NCI-H69 (cell line): ENCODE measurements around the gene TXLNA.
A peak's percentile ranks its signal among the peaks of the same experiment; 100 is the strongest.

ENCODE experiments used
- DNase-seq: peaks from one replicate; lab custom pipeline; 2025; lab: John Stamatoyannopoulos, UW

Gene TXLNA

DNA sequence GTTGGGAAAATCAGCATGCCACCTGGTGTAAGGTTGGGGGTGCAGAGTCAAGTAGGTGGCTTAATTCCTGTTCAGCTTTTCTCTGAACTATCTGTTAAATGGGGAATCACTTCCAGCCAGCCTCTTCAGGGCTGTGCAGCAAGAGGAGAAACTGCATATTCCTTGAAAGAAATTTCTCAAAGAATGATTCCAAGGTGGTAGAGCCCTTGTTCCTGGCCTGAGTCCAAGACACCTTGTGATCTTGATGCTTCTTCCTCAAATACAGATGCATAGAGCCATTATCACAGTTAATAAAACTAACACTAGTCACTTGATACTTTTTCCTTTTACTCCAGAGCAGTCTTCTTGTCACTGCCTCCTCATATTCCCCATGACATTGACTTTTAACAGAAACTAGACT is 5.2 kb downstream of the TXLNA start:
- DNase-seq = no peak

- DNase-seq = no peak
Observed at GRCh38 chr1:32186077-32186476, 6.6 kb downstream of the TXLNA start.

DNA sequence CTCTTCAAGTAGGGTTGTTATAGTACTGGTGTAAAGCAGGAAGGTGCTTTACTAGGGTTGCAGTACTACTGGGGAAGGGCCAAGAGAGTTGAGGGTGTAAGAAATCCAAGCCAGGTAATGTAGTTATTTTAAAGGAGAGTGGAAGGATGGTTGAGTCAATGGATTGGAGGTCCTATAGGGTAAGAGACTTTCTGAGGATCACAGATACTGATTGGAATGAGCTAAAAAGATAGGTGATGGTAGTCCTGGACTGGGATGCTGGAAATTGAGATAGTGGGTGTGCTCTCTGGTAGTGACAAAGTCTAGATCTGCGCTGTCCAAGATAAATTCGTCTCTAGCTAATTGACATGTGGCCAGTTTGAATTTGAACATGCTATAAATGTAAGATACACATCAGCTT is 7.0 kb downstream of the TXLNA start:
- no peak for DNase-seq

- no peak for DNase-seq
Observed at GRCh38 chr1:32187850-32188249, 8.4 kb downstream of the TXLNA start.

DNA sequence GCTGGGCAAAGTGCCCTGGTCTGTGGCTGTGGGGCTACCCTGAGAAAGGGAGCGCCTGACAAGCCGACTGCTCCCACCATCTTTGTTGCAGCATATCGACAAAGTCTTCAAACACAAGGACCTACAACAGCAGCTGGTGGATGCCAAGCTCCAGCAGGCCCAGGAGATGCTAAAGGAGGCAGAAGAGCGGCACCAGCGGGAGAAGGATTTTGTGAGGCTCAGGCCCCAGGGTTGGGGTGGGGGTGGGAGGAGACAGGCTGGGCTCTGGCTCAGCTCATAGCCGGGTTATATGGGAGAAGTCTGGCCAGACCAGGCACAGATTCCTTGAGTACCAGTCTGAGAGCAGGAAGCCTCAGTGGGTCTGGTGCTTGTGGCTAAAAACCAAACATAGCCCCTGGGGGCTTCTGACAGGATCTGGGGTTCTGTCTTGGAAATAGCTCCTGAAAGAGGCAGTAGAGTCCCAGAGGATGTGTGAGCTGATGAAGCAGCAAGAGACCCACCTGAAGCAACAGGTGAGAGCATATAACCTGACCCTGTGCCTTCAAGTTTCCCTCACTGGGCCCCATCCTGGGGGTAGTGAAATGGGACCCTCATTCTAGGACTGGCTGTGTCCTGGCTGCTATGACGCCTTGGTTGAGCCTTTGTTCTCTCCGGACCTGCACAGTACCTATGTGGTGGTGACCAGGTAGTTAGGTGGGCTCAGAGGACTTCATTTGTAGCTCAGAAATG is 12.9 kb downstream of the TXLNA start:
- DNase-seq = no peak

GRCh38 chr1:32194984-32195383 is 15.5 kb downstream of the TXLNA start:
- DNase-seq = no peak

GRCh38 chr1:32195531-32195930 is 16.1 kb downstream of the TXLNA start:
- DNase-seq = no peak

DNA sequence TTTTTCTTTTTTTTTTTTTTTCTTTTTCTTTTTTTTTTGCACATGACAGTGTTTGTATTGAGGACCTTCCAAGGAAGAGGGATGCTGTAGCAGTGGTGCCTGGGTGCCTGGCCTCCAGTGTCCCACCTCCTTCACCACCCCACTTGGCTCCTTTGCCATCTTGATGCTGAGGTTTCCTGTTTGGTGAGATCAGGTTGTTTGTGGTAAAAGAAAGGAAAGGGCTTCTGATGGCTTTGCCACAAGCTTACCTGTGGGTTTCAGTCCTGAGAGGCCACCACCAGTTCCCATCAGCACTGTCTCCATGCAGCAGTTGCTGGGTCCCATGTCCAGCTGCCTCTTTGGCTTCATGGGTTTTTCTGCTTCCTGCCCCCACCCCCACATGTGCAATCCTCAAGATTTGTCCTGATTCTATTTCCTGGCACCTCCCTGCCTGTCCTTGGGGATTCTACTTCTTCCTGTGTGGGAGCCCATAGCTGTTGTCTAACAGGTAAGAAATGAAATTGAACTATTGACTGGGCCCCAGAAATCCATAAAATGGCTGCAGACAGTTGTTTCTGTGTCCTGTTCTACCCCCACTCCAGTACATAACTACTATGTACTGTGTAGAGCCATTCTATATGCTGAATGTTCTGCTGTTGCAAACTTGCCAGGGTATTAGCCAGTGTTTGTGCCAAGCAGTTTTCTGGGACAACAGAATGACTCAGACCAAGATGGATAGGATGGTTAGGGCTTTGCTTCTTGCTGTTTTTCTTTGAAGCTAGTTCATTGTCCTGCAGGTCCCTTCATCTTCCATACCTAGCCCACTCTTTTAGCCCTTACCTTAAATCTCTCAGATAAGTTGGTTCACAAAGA is 16.7 kb downstream of the TXLNA start:
- no peak for DNase-seq

- no peak for DNase-seq
Observed at GRCh38 chr1:32197074-32197473, 17.6 kb downstream of the TXLNA start.

DNA sequence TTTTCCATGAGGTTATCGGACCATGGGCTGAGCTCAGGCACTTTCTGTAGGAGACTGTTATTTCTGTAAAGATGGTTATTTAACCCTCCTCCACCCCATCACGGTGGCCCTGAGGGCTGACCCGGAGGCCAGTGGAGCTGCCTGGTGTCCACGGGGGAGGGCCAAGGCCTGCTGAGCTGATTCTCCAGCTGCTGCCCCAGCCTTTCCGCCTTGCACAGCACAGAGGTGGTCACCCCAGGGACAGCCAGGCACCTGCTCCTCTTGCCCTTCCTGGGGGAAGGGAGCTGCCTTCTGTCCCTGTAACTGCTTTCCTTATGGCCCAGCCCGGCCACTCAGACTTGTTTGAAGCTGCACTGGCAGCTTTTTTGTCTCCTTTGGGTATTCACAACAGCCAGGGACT is 18.4 kb downstream of the TXLNA start:
- DNase-seq = peak; percentile 13

GRCh38 chr1:32198237-32199042 is 19.0 kb downstream of the TXLNA start:
- DNase-seq = no peak

- no peak for DNase-seq
Observed at GRCh38 chr1:32199043-32199716, 19.7 kb downstream of the TXLNA start.

DNA sequence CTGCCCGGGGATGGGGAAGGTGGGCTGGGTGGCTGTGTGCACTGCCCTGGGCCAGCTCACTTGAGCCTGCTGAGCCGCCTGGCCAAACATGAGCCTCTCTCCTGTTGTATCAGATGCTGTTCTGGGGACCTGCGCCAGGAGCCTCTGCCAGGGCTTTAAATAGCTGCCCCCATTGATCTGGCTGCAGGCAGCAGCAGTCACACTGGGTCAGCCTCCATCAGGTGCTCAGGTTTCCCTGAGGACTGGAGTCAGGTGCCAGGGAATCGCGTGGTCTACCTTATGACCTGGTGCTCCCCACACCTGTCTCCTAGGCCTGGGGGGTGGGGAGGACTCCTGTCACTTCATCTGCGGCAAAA is 20.2 kb downstream of the TXLNA start:
- DNase-seq = peak; percentile 57

GRCh38 chr1:32200226-32201010 is 20.9 kb downstream of the TXLNA start, which contains the start of gene CCDC28B:
CCDC28B (plus strand) TSS chr1:32200595; CDS start chr1:32201936, 1,341 bp downstream.
- peak; percentile 75 for DNase-seq

DNA sequence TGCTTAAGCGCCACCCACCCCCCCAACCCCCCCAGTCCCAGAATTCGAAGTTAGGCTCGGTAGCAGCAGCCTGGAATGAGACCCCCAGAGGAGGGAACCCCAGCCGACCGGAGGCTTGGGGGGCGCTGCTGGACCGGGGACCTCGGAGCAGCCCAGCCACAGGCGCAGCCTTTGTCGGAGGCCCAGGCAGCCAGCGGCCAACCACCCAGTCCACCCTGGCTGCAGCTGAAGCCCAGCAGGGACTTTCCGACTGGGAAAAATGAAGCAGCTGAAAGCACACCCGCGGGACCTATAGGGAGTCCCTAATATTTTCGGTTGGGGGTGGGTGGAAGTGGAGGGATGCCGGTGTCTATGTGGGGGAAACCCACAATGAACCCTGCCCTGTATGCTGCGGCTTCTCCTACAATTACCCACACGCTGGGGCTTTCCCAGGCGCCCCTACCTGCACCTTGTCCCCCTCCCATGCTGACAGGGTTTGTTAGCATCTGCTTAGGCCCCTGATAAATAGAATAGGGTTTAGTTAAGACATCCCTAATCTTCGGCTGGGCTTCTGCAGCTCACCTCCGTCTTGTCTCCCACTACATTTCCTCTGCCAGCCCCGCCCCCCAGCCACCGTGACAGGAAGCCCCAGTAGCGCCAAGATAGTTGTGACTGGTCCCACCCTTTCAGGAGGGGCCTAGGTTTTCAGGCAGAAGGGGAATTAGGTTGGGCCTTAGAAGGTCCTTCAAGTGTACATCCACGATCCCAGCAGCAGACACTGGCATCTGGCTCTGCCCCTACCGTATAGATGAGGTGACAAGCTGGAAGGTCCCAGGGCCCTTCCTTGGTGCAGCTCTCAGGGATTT is 21.8 kb downstream of the TXLNA start:
- peak; percentile 58 for DNase-seq

DNA sequence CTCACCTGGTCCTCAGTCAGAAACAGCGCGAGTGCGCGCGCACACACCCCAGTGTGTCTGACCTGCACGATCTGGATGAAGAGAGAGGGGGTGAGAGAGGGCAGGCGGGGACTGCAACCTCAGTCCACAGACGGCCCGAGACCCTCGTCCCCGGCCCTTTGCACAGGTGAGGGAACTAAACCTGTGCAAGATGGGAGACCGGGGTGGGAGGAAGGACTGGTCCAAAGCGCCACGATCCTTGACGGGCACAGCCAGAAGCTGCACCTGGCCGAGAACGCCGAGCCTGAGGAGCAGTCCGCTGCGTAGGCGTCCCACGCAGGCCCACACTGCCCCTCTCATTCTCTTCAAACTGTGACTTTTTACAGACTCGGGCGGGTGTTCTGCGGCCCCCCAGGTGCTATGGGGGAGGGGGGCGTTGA is 25.5 kb downstream of the TXLNA start:
- DNase-seq = peak; percentile 58

- peak; percentile 94 for DNase-seq
Observed at GRCh38 chr1:32205401-32206370, 26.2 kb downstream of the TXLNA start, which contains the start of gene IQCC. IQCC (plus strand) TSS chr1:32205671; CDS start chr1:32205682, 11 bp downstream.

DNA sequence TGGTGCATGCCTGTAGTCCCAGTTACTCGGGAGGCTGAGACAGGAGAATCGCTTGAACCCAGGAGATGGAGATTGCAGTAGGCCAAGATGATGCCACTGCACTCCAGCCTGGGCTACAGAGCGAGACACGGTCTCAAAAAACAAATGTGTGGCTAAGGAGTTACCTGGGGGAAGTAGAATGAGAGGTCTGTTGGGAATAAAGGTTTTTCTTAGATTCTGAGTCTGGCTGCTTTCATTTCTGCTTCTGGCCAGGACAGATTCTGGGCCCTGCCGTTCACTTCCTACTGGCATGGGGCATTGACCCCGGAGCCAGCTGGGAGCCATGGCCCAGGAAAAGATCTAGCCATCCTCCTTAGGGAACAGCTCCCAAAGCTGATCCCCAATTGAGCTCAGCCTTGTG is 29.0 kb downstream of the TXLNA start:
- no peak for DNase-seq

DNA sequence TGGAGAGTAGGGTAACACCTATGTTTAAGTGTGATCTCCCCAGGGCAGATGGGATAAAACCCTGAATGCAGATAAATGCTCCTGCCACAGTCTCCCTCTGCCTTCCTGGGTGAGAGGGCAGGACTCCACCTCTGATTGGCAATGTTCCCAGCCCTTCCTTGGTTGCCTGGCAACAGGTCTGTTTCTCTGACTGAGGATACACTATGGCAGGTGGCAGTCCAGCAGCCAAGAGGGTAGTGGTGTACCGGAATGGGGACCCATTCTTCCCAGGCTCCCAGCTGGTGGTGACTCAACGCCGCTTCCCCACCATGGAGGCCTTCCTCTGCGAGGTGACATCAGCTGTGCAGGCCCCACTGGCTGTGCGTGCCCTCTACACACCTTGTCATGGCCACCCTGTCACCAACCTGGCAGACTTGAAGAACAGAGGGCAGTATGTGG is 29.4 kb downstream of the TXLNA start, which contains the start of gene DCDC2B:
Gene DCDC2B (plus strand): TSS at position 199 of the 438 bp plus-strand sequence. CDS start 5 bp downstream, at position 204.
- peak; percentile 90 for DNase-seq
